Measurements from ENCODE around the gene HLA-DPA1.

GRCh38 chr6:33092385-33092784 is 18.9 kb upstream of the HLA-DPA1 start:
- no peak for TF ChIP-seq CTCF (conservative IDR thresholded peaks at IDR 0.05)
- no peak for TF ChIP-seq EZH2 (IDR thresholded peaks at IDR 0.05; ENCODE audit: low read depth)

Data from PC-9 (cell line).